ENCODE data around the gene COL19A1. TPM values are rescaled to one million over a fixed set of nuclear protein-coding genes. Genes with fewer than 3 reads are reported as not detected.

COL19A1 gene
- polyA plus RNA-seq, 1 of the 3 experiments (the other 2 are of a cell fraction), result 0.15 TPM

- CTCF ChIA-PET, result interaction anchor here (0.5 kb wide), 1 partner anchor 809 kb away, joined by 3 read pairs; no protein-coding TSS in a partner anchor
- H3K4me2 ChIP-seq, result no peak overlapping the region
- POLR2A ChIA-PET, result no interaction called here
- H3K4me1 ChIP-seq (ENCODE audit: control insufficient read depth in 1 of 2, insufficient read depth in 2 of 2, low read depth in 1 of 2, low read length in 1 of 2), result peaks cover 0 to 7% of the 10 kb centered on the region in 2 experiments; a peak in 2 of 4 replicates
- H3K79me2 ChIP-seq (ENCODE audit: insufficient read depth), result no peaks in the 10 kb centered on the region
- TF ChIP-seq RFX5 (IDR thresholded peaks at IDR 0.05; ENCODE audit: low read length) (no peak), YY1 (IDR thresholded peaks at IDR 0.05; ENCODE audit: low read depth) (no peak)
- no peak overlapping the region for H2AFZ ChIP-seq (ENCODE audit: low read depth)
- no peaks in the 10 kb centered on the region for H3K9me2 ChIP-seq
- no peak for DNase-seq
- H3K27ac ChIP-seq (ENCODE audit: low read depth in 2 of 2, low read length in 1 of 2), result no peak overlapping the region
- WGBS (ENCODE audit: low lambda C conversion rate), result 65% methylated on average over 4 of the region's 4 CpGs
- no peaks in the 10 kb centered on the region for H4K20me1 ChIP-seq (ENCODE audit: insufficient read depth)
- no peak overlapping the region for H3K9ac ChIP-seq
- H3K9me3 ChIP-seq, result no peaks in the 10 kb centered on the region
- no peaks in the 10 kb centered on the region for H3K27me3 ChIP-seq (ENCODE audit: insufficient read depth)
- no peak overlapping the region for H3K4me3 ChIP-seq (ENCODE audit: low read depth in 2 of 2, low read length in 1 of 2)
- H3F3A ChIP-seq (replicated peaks; ENCODE audit: insufficient read depth), result no peaks in the 10 kb centered on the region
- H3K36me3 ChIP-seq (replicated peaks in 1 of 2; ENCODE audit: control insufficient read depth in 1 of 2, insufficient read depth in 2 of 2, low read length in 1 of 2), result no peaks in the 10 kb centered on the region
These were observed 110.3 kb downstream of the COL19A1 start for GRCh38 chr6:69976591-69977090.

- Histone ChIP-seq H3K9ac (no peak overlapping the region), H3K27ac (ENCODE audit: low read depth in 2 of 2, low read length in 1 of 2) (no peak overlapping the region), H3K9me2 (no peaks in the 10 kb centered on the region; the same call in 1 of the 2 replicates), H3F3A (replicated peaks; ENCODE audit: insufficient read depth) (no peaks in the 10 kb centered on the region), H3K4me2 (no peak overlapping the region), H2AFZ (ENCODE audit: low read depth) (no peak overlapping the region), H3K4me3 (ENCODE audit: low read depth in 2 of 2, low read length in 1 of 2) (no peak overlapping the region), H3K36me3 (replicated peaks in 1 of 2; ENCODE audit: control insufficient read depth in 1 of 2, insufficient read depth in 2 of 2, low read length in 1 of 2) (no peaks in the 10 kb centered on the region), H3K9me3 (no peaks in the 10 kb centered on the region), H3K79me2 (ENCODE audit: insufficient read depth) (no peaks in the 10 kb centered on the region), H3K27me3 (ENCODE audit: insufficient read depth) (no peaks in the 10 kb centered on the region), H4K20me1 (ENCODE audit: insufficient read depth) (no peaks in the 10 kb centered on the region), H3K4me1 (ENCODE audit: control insufficient read depth in 1 of 2, insufficient read depth in 2 of 2, low read depth in 1 of 2, low read length in 1 of 2) (no peaks in the 10 kb centered on the region)
- CTCF ChIA-PET, result no interaction called here
- TF ChIP-seq GABPA (IDR thresholded peaks at IDR 0.05; ENCODE audit: low read depth) (no peak), NRF1 (IDR thresholded peaks at IDR 0.05; ENCODE audit: low read depth, low read length) (no peak), TAF1 (IDR thresholded peaks at IDR 0.05; ENCODE audit: borderline replicate concordance, low read depth, low read length) (no peak), MEF2A (IDR thresholded peaks at IDR 0.05; ENCODE audit: borderline replicate concordance, low read depth) (no peak), YY1 (IDR thresholded peaks at IDR 0.05; ENCODE audit: low read depth) (no peak)
- no peak for DNase-seq
- 70% methylated on average over 2 of the region's 2 CpGs for WGBS (ENCODE audit: low lambda C conversion rate)
- POLR2A ChIA-PET, result no interaction called here
These were observed 114.3 kb downstream of the COL19A1 start for GRCh38 chr6:69980624-69981023.

GRCh38 chr6:69984506-69984905 lies 118.2 kb downstream of the COL19A1 start:
- CTCF ChIA-PET, result no interaction called here
- Histone ChIP-seq H3F3A (replicated peaks; ENCODE audit: insufficient read depth) (no peaks in the 10 kb centered on the region), H3K4me1 (ENCODE audit: control insufficient read depth in 1 of 2, insufficient read depth in 2 of 2, low read depth in 1 of 2, low read length in 1 of 2) (no peaks in the 10 kb centered on the region), H3K27me3 (ENCODE audit: insufficient read depth) (no peaks in the 10 kb centered on the region), H3K36me3 (replicated peaks in 1 of 2; ENCODE audit: control insufficient read depth in 1 of 2, insufficient read depth in 2 of 2, low read length in 1 of 2) (no peaks in the 10 kb centered on the region), H3K4me3 (ENCODE audit: low read depth in 2 of 2, low read length in 1 of 2) (no peak overlapping the region), H4K20me1 (ENCODE audit: insufficient read depth) (no peaks in the 10 kb centered on the region), H3K9me3 (no peaks in the 10 kb centered on the region), H2AFZ (ENCODE audit: low read depth) (no peak overlapping the region), H3K9me2 (no peaks in the 10 kb centered on the region; the same call in 1 of the 2 replicates), H3K9ac (no peak overlapping the region), H3K4me2 (no peak overlapping the region), H3K27ac (ENCODE audit: low read depth in 2 of 2, low read length in 1 of 2) (no peak overlapping the region), H3K79me2 (ENCODE audit: insufficient read depth) (no peaks in the 10 kb centered on the region)
- whole genome bisulfite sequencing (ENCODE audit: low lambda C conversion rate), result 86% methylated on average over 3 of the region's 3 CpGs
- TF ChIP-seq FOXJ3 (CRISPR knock-in tag; IDR thresholded peaks at IDR 0.05) (no peak), YY1 (IDR thresholded peaks at IDR 0.05; ENCODE audit: low read depth) (no peak), FOXM1 (IDR thresholded peaks at IDR 0.05; ENCODE audit: low read depth) (no peak), FOSL2 (IDR thresholded peaks at IDR 0.05; ENCODE audit: borderline replicate concordance, low read depth) (no peak), MEF2A (IDR thresholded peaks at IDR 0.05; ENCODE audit: borderline replicate concordance, low read depth) (no peak), CTCF (IDR thresholded peaks at IDR 0.05) (no peak), TAF1 (IDR thresholded peaks at IDR 0.05; ENCODE audit: borderline replicate concordance, low read depth, low read length) (no peak)
- POLR2A ChIA-PET, result no interaction called here
- DNase-seq, result no peak

Data from SK-N-SH (cell line).